ENCODE results near the gene RELL2. TPM values are rescaled to one million over a fixed set of nuclear protein-coding genes. Genes with fewer than 3 reads are reported as not detected.

The RELL2 gene
- total RNA-seq, 1 donor from 2014 or later = 6.1 TPM

DNA sequence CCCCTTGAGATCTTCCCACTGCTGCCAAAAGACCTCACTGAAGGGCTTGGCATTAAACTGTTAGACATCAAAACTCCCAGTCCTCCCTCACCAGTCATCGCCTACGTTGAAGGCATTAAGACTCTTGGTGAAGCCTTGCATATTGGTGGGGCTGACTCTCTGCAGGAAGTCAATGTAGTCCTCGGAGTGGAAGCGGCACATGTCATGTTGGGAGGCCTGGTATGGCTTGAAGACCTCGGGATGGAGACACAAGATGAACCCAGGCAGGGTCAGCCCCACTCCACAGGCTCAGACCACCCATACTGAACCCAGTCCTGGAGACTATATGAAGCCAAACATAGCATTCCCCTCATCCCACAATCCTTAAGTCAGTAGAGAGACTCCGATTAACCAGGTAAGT lies 2.1 kb upstream of the RELL2 start:
- no peaks in the 10 kb centered on the region for H3K9me3 ChIP-seq
- H3K4me3 ChIP-seq = no peak overlapping the region
- TF ChIP-seq, protein P1, sequence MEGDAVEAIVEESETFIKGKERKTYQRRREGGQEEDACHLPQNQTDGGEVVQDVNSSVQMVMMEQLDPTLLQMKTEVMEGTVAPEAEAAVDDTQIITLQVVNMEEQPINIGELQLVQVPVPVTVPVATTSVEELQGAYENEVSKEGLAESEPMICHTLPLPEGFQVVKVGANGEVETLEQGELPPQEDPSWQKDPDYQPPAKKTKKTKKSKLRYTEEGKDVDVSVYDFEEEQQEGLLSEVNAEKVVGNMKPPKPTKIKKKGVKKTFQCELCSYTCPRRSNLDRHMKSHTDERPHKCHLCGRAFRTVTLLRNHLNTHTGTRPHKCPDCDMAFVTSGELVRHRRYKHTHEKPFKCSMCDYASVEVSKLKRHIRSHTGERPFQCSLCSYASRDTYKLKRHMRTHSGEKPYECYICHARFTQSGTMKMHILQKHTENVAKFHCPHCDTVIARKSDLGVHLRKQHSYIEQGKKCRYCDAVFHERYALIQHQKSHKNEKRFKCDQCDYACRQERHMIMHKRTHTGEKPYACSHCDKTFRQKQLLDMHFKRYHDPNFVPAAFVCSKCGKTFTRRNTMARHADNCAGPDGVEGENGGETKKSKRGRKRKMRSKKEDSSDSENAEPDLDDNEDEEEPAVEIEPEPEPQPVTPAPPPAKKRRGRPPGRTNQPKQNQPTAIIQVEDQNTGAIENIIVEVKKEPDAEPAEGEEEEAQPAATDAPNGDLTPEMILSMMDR (IDR thresholded peaks at IDR 0.05) = no peak
- peaks cover 20% of the 10 kb centered on the region for H3K4me1 ChIP-seq
- H3K27me3 ChIP-seq = no peaks in the 10 kb centered on the region
- H3K36me3 ChIP-seq = peaks cover 8% of the 10 kb centered on the region
- no peak overlapping the region for H3K27ac ChIP-seq
- ATAC-seq (no peak), DNase-seq (no peak)
- intact Hi-C loops (cut with DNase I) = no loop called here

DNA sequence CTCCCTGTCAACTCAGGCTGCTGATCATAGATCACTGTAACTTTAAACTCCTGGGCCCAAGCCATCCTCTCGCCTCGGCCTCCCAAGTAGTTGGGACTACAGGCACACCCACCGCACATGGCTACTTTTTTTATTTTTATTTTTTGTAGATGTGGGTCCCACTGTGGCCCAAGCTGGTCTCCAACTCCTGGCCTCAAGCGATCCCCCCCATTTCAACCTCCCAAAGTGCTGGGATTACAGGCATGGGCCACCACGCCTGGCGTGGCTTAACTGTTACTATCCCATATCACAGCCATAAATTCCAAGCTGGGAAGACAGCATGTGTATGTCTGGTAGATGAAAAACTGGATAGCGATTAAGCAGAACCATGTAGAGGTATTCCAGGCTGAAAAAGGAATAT lies 1.2 kb upstream of the RELL2 start:
- H3K4me3 ChIP-seq = peak overlapping the region; percentile 70
- intact Hi-C loops (cut with DNase I) = no loop called here
- ATAC-seq (no peak), DNase-seq (no peak)
- H3K27ac ChIP-seq = no peak overlapping the region
- TF ChIP-seq, protein P1 (IDR thresholded peaks at IDR 0.05) = no peak
- H3K36me3 ChIP-seq = no peaks in the 10 kb centered on the region
- no peaks in the 10 kb centered on the region for H3K9me3 ChIP-seq
- H3K4me1 ChIP-seq = peaks cover 20% of the 10 kb centered on the region
- H3K27me3 ChIP-seq = no peaks in the 10 kb centered on the region

DNA sequence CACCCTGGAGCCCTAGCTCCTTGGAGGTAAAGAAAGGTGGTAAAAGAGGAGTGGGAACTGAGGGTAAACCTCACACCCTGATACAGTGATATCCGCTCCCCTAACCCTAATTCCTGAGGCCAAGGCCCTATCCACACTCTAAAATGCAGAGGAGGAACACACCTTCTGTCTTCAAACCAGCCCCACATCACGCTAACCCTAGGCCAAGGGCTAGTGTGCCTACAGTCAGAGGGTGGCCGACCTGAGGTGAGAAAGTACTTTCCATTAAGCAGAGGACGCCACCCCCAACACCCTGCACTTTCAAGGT lies 738 bp upstream of the RELL2 start:
- intact Hi-C loops (cut with DNase I) = no loop called here
- no peaks in the 10 kb centered on the region for H3K36me3 ChIP-seq
- peaks cover 20% of the 10 kb centered on the region for H3K4me1 ChIP-seq
- H3K27ac ChIP-seq = peak overlapping the region; percentile 66
- ATAC-seq = no peak
- no peaks in the 10 kb centered on the region for H3K9me3 ChIP-seq
- TF ChIP-seq, protein P1 (IDR thresholded peaks at IDR 0.05) = no peak
- peak overlapping the region; percentile 70 for H3K4me3 ChIP-seq
- no peak for DNase-seq
- no peaks in the 10 kb centered on the region for H3K27me3 ChIP-seq

DNA sequence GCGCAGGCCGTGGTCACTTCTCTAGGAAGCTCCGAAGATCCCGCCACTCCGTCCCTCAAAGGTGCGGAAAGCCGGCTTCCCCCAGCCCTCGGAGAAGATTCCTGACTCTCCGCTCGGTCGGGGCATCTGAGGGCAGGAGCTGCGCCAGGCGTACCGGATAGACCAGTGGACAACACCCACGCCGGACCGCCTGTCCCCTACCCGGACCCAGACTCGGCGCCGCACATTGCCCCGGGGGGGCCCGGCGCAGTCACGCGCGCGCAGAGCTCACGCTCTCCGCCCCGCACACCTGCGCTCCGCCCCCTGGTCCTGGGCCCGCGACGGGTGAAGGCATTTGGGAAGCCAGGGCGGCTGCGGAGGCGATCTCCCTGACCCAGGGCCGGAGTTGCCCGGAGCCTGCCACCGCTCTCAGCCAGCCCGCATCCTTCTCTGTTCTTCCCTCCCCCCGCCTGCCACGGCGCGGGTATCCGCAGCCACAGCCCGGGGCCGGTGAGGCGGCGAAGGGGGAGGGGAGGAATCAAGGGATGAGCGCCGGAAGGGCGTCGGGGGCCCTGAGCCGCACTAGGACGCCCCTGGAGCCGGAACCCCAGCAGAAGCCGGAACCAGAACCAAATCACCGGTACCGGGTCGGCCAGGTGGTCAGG lies 448 bp downstream of the RELL2 start:
- DNase-seq (peak; percentile 75), ATAC-seq (peak; percentile 32)
- H3K4me3 ChIP-seq = peak overlapping the region; percentile 70
- H3K27me3 ChIP-seq = no peaks in the 10 kb centered on the region
- peak overlapping the region; percentile 66 for H3K27ac ChIP-seq
- intact Hi-C loops (cut with DNase I) = no loop called here
- peaks cover 20% of the 10 kb centered on the region for H3K4me1 ChIP-seq
- H3K9me3 ChIP-seq = no peaks in the 10 kb centered on the region
- TF ChIP-seq, protein P1 (IDR thresholded peaks at IDR 0.05) = no peak
- H3K36me3 ChIP-seq = peaks cover 4% of the 10 kb centered on the region

DNA sequence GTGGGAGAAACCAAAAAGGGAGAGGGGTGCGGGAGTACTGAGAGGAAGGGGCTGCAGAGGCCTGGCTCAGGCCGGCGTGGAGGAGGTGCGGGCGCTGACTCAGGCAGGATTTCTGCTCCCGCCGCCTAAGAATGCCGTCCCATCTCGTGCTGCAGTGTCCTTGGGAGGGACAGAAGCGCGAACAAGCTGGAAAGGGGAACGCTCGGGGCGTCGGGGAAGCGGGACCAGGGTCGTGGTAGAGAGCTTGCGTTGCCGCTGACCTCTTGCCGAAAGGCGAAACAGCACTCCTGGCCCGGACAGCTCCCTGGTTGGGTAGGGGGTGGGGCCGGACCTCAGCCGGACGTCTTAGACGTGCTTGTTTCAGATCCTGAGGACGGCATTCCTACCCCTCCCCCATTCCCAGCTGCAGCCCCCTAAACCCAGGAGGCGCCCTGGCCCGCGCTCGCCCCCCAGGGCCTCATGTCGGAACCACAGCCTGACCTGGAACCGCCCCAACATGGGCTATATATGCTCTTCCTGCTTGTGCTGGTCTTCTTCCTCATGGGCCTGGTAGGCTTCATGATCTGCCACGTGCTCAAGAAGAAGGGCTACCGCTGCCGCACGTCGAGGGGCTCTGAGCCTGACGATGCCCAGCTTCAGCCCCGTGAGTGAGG lies 1.1 kb downstream of the RELL2 start:
- H3K4me1 ChIP-seq = peaks cover 20% of the 10 kb centered on the region
- peaks cover 4% of the 10 kb centered on the region for H3K36me3 ChIP-seq
- intact Hi-C loops (cut with DNase I) = no loop called here
- ATAC-seq (peak; percentile 53), DNase-seq (peak; percentile 85)
- H3K9me3 ChIP-seq = no peaks in the 10 kb centered on the region
- peak overlapping the region; percentile 70 for H3K4me3 ChIP-seq
- H3K27me3 ChIP-seq = no peaks in the 10 kb centered on the region
- H3K27ac ChIP-seq = no peak overlapping the region
- TF ChIP-seq, protein P1 (IDR thresholded peaks at IDR 0.05) = peak; percentile 39
